ENCODE data around the gene REL.

REL gene

DNA sequence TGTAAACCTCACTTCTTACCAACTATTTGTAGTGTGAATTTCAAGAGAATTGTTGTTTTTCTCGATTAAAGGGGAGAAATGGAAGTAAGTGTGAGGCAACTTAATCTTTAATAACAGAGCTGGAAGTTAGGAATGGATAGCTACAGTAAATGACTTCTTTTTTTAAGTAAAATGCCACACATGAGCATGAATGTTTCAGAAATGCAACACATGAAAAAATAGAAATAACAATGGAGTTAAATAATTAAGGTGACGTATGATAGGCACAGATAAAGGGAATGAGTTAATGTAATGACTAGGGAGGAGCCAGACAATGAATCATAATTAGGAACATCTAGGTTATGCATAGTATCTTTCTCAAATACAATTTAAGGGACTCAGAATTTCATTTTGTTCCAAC is 3.4 kb downstream of the REL start:
- TF ChIP-seq CTCF (IDR thresholded peaks at IDR 0.05), result no peak

DNA sequence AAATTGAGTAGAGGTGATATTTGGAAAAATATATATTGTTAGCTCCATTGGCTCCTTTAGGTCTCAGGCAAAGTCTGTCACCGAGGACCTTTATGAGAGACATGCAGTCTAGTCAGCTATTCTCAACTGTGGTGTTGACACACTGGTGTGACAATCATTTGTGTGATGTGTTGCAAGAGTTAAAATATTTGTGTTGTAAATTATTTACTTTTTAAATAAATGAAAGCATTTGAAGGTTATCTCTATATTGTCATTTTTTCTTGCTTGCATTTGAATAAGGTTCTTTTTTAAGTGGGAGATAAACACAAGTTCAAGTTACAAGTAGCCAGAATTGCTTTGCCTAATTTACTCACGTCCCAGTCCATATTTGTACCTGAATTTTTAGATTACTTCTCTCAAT is 4.3 kb downstream of the REL start:
- TF ChIP-seq CTCF (IDR thresholded peaks at IDR 0.05), result no peak

GRCh38 chr2:60886991-60887390 is 5.6 kb downstream of the REL start:
- TF ChIP-seq CTCF (IDR thresholded peaks at IDR 0.05), result no peak

- TF ChIP-seq CTCF (IDR thresholded peaks at IDR 0.05), result no peak
These were observed 7.5 kb downstream of the REL start for GRCh38 chr2:60888853-60889252.

GRCh38 chr2:60890393-60890707 is 9.0 kb downstream of the REL start:
- TF ChIP-seq CTCF (IDR thresholded peaks at IDR 0.05), result no peak

DNA sequence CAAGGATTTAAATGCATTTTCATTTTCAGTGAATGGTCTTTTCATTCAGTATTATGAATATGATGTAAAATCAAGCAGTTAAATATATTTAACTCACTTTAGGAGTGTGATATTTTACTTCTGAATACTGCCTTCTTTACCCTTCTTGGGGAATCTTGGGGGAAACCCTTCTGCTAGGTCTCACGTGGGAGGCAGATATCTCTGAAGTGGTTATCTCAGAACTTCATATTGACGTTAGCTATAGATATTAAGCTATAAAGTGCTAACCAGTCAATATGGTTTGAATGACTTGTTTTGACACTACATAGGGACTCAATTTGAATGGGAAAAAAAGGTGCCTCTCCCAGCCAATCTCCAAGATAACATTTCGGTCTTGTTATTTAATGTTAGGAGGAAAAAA is 9.8 kb downstream of the REL start:
- no peak for TF ChIP-seq CTCF (IDR thresholded peaks at IDR 0.05)

DNA sequence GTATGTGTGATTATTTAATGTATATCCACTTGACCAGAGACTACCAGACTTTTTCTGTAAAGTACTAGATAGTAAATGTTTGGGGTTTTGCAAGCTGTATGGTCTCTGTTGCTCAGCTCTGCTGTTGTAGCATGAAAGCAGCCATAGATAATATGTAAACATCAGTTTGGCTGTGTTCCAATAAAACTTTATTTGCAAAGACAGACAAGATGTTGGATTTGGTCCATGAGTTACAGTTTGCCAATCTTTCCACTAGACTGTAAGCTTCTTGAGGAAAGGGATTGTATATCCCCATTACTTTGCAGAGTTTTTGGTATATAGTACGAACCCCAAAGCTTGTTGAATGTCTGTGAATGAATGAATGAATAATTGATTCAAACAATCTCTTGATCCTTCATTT is 17.2 kb downstream of the REL start:
- no peak for TF ChIP-seq CTCF (IDR thresholded peaks at IDR 0.05)

- no peak for TF ChIP-seq CTCF (IDR thresholded peaks at IDR 0.05)
These were observed 18.0 kb downstream of the REL start for GRCh38 chr2:60899230-60899891.
